Neural progenitor cell (in vitro differentiated cells): ENCODE results near the gene PCNX1.

Source experiments
- EZH2 ChIP-seq: fragments of 200-600 bp; sonication (generic); IDR thresholded peaks from 2 replicates; pipeline ENCODE4 v1.6.1; 2017; ENCODE audit warnings: antibody characterized with exemption, mild to moderate bottlenecking, moderate library complexity
- TF ChIP-seq, protein P1 (sequence below): fragments of 200-600 bp; sonication (generic); IDR thresholded peaks from 2 replicates; pipeline ENCODE4 v1.5.1; 2017; ENCODE audit warnings: antibody characterized with exemption, mild to moderate bottlenecking

DNA sequence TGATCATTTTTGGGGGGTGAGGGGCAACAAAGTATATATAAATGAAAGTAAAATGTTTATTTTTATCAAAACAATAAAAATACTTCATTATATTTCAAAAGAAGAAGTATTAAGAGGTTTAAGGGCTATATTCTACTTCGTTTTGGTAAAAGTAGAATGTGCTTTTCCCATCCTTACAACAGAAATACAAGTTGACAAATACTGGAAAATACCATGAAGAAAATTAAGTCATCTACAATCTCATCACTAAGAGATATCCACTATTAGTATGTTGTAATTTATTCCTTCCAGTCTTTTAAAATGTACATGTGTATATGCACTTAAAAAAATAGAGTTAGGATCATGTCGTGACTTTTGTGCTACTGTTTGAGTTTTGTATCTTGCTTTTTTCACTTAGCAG is 92.8 kb downstream of the PCNX1 start:
- TF ChIP-seq, protein P1, sequence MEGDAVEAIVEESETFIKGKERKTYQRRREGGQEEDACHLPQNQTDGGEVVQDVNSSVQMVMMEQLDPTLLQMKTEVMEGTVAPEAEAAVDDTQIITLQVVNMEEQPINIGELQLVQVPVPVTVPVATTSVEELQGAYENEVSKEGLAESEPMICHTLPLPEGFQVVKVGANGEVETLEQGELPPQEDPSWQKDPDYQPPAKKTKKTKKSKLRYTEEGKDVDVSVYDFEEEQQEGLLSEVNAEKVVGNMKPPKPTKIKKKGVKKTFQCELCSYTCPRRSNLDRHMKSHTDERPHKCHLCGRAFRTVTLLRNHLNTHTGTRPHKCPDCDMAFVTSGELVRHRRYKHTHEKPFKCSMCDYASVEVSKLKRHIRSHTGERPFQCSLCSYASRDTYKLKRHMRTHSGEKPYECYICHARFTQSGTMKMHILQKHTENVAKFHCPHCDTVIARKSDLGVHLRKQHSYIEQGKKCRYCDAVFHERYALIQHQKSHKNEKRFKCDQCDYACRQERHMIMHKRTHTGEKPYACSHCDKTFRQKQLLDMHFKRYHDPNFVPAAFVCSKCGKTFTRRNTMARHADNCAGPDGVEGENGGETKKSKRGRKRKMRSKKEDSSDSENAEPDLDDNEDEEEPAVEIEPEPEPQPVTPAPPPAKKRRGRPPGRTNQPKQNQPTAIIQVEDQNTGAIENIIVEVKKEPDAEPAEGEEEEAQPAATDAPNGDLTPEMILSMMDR: no peak
- TF ChIP-seq EZH2: no peak
